ENCODE measurements around the gene GRB2.
"Not testable (repeated sequence)": the region's sequence is repeated elsewhere in the genome, so short reads cannot be mapped to it uniquely, and the experiment has no call there.

Gene GRB2

DNA sequence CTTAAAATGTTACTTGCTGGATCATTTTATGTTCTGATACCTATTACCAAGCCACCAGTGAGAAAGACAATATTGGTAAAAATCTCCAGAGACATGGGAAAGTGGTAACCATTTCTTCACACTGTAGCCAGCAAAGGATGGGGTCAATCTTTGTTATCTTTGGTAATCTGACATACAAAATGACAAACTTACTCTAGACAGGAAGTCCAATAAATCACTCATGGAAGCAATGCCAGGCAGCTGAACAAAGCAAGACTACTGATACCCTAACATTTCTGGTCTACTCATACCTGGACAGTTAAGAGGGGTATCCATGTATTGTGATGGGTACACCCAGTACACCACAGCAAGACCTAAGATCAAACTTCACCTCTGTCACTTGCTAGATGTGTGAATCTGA is 19.0 kb downstream of the GRB2 start:
- TF ChIP-seq, protein P1, sequence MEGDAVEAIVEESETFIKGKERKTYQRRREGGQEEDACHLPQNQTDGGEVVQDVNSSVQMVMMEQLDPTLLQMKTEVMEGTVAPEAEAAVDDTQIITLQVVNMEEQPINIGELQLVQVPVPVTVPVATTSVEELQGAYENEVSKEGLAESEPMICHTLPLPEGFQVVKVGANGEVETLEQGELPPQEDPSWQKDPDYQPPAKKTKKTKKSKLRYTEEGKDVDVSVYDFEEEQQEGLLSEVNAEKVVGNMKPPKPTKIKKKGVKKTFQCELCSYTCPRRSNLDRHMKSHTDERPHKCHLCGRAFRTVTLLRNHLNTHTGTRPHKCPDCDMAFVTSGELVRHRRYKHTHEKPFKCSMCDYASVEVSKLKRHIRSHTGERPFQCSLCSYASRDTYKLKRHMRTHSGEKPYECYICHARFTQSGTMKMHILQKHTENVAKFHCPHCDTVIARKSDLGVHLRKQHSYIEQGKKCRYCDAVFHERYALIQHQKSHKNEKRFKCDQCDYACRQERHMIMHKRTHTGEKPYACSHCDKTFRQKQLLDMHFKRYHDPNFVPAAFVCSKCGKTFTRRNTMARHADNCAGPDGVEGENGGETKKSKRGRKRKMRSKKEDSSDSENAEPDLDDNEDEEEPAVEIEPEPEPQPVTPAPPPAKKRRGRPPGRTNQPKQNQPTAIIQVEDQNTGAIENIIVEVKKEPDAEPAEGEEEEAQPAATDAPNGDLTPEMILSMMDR (IDR thresholded peaks at IDR 0.05; ENCODE audit: borderline replicate concordance, insufficient read depth, low read depth, low read length): no peak
- H3K4me3 ChIP-seq (ENCODE audit: low read depth, low read length): no peak overlapping the region

DNA sequence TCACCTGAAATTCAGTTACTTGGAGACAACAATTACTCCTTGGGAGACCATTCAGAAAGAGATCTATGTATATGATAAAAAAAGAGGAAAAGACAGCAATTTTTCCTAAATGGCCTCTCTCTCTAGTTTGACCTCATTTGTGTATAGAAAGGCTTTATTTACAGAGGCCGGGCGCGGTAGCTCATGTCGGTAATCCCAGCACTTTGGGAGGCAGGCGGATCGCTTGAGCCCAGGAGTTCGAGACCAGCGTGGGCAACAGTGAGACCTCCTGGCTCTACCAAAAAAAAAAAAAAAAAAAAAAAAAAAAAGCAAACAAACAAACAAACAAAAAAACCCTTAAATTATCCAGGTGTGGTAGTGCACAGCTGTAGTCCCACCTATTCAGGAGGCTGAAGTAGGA is 20.7 kb downstream of the GRB2 start:
- TF ChIP-seq, protein P1 (IDR thresholded peaks at IDR 0.05; ENCODE audit: borderline replicate concordance, insufficient read depth, low read depth, low read length): no peak
- no peak overlapping the region for H3K4me3 ChIP-seq (ENCODE audit: low read depth, low read length)

DNA sequence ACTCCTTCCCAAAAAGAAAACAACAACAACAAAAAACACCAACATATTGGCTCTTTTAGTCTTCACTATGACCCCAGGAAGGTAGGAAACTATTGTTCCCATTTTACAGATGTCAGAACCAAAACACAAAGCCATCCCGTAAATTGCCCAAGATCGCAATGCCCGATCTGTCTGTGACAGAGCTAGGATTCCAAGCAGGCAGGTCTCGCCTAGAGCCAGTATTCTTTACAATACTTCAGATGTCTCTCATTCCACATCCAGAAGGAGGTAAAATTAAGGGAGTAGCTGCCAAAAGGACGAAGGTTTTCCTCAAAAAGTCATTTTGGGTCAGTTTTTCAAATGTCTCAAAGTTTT is 21.7 kb downstream of the GRB2 start:
- no peak overlapping the region for H3K4me3 ChIP-seq (ENCODE audit: low read depth, low read length)
- TF ChIP-seq, protein P1 (IDR thresholded peaks at IDR 0.05; ENCODE audit: borderline replicate concordance, insufficient read depth, low read depth, low read length): no peak

DNA sequence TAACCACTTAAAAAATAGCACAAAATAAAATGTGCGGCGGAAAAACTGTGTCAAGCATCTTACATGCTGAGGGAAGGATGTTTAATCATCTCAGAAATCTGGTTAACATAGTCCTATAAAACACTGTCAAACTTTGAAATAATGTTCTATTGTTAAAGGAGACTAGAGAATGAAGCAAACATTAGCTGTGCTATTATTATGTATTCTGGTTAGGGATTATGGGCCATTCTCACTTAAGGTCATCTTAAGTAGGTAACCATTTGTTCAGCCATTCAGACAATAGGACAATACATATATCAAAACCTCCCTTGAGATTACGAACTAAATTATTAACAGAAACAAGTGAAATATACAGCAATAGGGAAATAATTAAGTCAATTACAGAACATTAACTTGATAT is 24.7 kb downstream of the GRB2 start:
- TF ChIP-seq, protein P1 (IDR thresholded peaks at IDR 0.05; ENCODE audit: borderline replicate concordance, insufficient read depth, low read depth, low read length): no peak

GRCh38 chr17:75380315-75380714 is 25.2 kb downstream of the GRB2 start:
- H3K4me3 ChIP-seq (ENCODE audit: low read depth, low read length): no peak overlapping the region
- TF ChIP-seq, protein P1 (IDR thresholded peaks at IDR 0.05; ENCODE audit: borderline replicate concordance, insufficient read depth, low read depth, low read length): no peak

More for the DNA sequence above, 24.7 kb downstream of the GRB2 start:
- H3K4me3 ChIP-seq (ENCODE audit: low read depth, low read length): no peak overlapping the region

DNA sequence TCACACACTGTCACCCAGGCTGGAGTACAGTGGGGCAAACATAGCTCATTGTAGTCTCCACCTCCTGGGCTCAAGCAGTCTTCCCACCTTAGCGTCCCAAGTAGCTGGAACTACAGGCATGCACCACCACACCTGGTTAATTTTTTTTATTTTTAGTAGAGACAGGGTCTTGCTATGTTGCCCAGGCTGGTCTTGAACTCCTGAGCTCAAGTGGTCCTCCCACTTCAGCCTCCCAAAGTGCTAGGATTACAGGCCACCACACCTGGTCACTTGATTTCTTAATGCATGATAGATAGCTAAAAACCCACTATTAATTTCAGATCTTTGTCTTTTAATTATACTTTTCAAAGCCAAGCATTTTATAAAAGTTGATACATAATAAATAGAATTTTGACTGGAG is 26.1 kb downstream of the GRB2 start:
- H3K4me3 ChIP-seq (ENCODE audit: low read depth, low read length): not testable (repeated sequence)

DNA sequence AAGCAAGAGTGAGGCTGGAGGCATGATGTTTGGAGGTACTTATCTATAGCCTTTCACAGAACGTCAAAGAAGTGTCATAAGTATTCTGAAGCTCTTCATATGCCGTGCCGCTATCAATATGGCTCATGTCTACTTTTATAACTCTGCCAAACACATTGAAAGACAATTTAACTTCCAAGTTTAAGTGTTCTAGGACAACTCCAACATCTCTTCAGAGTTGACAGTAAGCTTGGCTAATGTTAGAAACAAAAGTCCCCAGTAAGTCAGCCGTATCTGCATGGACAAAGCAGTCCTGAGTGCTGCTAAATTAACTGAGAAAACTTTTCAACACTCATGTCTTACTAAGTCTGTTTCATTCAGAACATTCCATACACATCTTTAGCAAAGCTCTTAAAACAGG is 32.2 kb downstream of the GRB2 start:
- H3K4me3 ChIP-seq (ENCODE audit: low read depth, low read length): no peak overlapping the region
- TF ChIP-seq, protein P1 (IDR thresholded peaks at IDR 0.05; ENCODE audit: borderline replicate concordance, insufficient read depth, low read depth, low read length): no peak

- TF ChIP-seq, protein P1 (IDR thresholded peaks at IDR 0.05; ENCODE audit: borderline replicate concordance, insufficient read depth, low read depth, low read length): no peak
- no peak overlapping the region for H3K4me3 ChIP-seq (ENCODE audit: low read depth, low read length)
Measured at GRCh38 chr17:75371981-75372380, 33.5 kb downstream of the GRB2 start.
